ENCODE measurements around the gene CAMTA2.

DNA sequence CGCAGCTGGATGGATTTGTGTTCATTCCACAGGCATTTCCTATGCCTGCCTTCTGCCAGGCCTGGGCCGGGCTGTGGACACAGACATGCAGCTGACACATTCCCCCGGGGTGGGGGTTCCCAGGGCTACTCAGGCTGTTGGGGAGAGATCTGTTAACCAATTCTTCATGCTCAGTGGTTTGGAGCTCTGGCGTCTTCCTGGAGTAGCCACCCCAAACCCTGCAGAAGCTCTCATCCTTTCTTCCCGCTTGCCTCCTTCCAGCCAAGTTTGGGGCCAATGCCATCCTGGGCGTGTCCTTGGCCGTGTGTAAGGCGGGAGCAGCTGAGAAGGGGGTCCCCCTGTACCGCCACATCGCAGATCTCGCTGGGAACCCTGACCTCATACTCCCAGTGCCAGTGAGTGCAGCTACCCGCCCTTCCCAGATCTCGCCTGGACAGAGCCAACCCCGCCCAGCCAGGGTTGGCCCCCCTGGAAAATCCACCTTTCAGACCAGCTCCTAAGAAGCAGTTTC lies 34.0 kb downstream of the CAMTA2 start:
- TF ChIP-seq POLR2A (IDR thresholded peaks at IDR 0.05; ENCODE audit: low read length) (no peak), RAD21 (conservative IDR thresholded peaks at IDR 0.05 in 1 of 2, IDR thresholded peaks at IDR 0.05 in 1 of 2) (no peak), HDAC2 (IDR thresholded peaks at IDR 0.05) (no peak), FOSB (CRISPR knock-in tag; IDR thresholded peaks at IDR 0.05) (no peak), JUNB (IDR thresholded peaks at IDR 0.05) (no peak), JUN (IDR thresholded peaks at IDR 0.05) (no peak), RFX5 (IDR thresholded peaks at IDR 0.05) (no peak), CHD4 (IDR thresholded peaks at IDR 0.05; ENCODE audit: borderline replicate concordance) (no peak)
- TF ChIP-seq, protein P1, sequence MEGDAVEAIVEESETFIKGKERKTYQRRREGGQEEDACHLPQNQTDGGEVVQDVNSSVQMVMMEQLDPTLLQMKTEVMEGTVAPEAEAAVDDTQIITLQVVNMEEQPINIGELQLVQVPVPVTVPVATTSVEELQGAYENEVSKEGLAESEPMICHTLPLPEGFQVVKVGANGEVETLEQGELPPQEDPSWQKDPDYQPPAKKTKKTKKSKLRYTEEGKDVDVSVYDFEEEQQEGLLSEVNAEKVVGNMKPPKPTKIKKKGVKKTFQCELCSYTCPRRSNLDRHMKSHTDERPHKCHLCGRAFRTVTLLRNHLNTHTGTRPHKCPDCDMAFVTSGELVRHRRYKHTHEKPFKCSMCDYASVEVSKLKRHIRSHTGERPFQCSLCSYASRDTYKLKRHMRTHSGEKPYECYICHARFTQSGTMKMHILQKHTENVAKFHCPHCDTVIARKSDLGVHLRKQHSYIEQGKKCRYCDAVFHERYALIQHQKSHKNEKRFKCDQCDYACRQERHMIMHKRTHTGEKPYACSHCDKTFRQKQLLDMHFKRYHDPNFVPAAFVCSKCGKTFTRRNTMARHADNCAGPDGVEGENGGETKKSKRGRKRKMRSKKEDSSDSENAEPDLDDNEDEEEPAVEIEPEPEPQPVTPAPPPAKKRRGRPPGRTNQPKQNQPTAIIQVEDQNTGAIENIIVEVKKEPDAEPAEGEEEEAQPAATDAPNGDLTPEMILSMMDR (IDR thresholded peaks at IDR 0.05) = no peak

Measured in A549 (cell line).